ENCODE measurements around the gene AFF1. TPM values are rescaled to one million over a fixed set of nuclear protein-coding genes. Genes with fewer than 3 reads are reported as not detected.

AFF1 gene
- total RNA-seq, 4 donors from 2014 or later = 90.1 to 132 (median 101) TPM

DNA sequence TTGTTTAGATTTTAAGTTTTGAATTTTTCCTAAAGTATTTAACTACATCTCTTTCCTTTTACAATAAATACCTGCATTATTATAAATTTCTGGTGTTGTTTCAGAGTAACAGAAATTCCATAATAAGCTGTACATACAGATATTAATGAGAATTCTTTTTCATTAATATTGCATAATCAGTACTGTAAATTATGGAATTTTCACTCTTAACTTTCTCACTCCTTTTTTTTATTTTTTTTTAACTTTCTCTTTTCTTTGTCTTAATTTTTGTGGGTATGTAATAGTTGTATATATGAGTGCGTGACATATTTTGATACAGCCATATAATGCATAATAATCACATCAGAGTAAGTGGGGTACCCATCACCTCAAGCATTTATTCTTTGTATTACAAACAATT, 175.1 kb downstream of the AFF1 start:
- TF ChIP-seq, protein P1, sequence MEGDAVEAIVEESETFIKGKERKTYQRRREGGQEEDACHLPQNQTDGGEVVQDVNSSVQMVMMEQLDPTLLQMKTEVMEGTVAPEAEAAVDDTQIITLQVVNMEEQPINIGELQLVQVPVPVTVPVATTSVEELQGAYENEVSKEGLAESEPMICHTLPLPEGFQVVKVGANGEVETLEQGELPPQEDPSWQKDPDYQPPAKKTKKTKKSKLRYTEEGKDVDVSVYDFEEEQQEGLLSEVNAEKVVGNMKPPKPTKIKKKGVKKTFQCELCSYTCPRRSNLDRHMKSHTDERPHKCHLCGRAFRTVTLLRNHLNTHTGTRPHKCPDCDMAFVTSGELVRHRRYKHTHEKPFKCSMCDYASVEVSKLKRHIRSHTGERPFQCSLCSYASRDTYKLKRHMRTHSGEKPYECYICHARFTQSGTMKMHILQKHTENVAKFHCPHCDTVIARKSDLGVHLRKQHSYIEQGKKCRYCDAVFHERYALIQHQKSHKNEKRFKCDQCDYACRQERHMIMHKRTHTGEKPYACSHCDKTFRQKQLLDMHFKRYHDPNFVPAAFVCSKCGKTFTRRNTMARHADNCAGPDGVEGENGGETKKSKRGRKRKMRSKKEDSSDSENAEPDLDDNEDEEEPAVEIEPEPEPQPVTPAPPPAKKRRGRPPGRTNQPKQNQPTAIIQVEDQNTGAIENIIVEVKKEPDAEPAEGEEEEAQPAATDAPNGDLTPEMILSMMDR (IDR thresholded peaks at IDR 0.05; ENCODE audit: low read depth) = no peak

DNA sequence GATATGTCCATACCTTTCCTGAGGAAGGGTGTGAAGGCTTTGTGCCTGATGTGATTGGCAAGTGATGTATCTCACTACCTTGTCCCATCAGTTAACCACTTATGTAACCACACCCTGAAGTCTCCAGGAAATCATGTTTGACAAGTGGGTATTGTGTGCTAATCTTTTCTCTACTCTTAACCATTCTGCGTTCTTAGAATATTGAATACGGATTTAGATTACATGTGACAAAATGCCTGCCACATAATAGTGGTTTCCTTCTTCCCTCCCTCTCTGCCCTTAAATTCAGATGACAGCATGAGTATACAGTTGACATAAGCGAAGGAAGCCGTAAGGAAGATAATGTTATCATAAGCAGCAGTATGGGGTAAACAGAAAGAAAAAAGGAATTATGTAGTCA, 177.3 kb downstream of the AFF1 start:
- TF ChIP-seq, protein P1 (IDR thresholded peaks at IDR 0.05; ENCODE audit: low read depth) = no peak

DNA sequence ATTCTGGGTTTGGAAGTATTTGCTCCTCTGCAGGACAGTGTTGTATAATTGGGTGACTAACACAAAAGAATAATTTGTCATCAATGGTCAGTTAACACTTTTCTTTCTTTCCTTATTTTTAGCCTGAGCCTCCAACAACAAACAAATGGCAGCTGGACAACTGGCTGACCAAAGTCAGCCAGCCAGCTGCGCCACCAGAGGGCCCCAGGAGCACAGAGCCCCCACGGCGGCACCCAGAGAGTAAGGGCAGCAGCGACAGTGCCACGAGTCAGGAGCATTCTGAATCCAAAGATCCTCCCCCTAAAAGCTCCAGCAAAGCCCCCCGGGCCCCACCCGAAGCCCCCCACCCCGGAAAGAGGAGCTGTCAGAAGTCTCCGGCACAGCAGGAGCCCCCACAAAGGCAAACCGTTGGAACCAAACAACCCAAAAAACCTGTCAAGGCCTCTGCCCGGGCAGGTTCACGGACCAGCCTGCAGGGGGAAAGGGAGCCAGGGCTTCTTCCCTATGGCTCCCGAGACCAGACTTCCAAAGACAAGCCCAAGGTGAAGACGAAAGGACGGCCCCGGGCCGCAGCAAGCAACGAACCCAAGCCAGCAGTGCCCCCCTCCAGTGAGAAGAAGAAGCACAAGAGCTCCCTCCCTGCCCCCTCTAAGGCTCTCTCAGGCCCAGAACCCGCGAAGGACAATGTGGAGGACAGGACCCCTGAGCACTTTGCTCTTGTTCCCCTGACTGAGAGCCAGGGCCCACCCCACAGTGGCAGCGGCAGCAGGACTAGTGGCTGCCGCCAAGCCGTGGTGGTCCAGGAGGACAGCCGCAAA, 179.6 kb downstream of the AFF1 start:
- TF ChIP-seq, protein P1 (IDR thresholded peaks at IDR 0.05; ENCODE audit: low read depth) = no peak

DNA sequence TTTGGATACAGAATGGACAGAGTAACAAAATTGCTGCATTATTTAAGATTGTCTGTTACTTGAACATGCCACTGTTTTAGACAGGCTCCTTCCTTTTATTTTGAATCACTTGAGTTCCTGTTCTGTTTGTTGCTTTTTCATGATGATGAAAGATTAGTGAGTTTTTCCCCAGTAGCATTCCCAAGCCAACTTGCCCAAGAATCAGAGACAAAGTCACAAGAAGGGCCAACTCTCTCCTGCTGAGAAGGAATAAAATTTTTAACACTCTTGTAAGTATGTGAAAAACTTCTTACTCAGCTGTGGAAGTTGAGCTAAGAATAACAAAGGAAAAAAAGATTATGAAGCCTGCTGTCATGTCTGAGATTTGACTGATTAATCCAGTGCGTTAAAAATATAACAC, 181.4 kb downstream of the AFF1 start:
- TF ChIP-seq, protein P1 (IDR thresholded peaks at IDR 0.05; ENCODE audit: low read depth) = no peak

DNA sequence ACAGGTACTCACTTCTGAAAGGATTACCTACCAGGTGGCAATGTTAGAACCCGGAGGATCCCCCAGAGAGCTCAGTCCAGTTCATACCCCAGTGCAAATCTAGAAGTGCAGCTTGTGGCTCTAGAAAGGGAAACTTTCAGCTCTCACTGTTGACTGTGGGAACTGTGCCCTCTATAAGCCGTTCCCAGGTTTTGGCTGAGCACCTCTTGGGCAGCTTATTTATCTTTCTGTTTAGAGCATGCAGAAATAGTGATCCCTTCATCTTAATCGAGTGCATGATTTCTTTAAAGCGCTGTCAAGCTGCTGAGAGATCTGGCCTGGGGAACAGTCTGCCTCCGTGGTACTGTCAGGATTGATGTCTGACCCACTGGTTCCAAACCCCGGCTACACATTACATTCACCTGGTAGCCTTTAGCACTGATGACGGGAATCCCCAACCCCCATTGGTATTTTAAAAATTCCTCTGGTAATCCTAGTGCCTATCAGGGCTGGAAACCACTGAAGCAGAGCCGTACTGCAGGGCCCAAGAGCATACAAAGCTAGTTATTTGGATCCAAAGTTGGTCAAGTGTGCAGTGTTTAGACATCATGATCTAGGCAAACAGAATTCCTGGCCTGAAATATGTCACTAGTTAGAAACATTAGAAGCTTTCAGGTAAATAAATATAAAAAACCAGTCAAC, 182.4 kb downstream of the AFF1 start:
- TF ChIP-seq, protein P1 (IDR thresholded peaks at IDR 0.05; ENCODE audit: low read depth) = no peak

DNA sequence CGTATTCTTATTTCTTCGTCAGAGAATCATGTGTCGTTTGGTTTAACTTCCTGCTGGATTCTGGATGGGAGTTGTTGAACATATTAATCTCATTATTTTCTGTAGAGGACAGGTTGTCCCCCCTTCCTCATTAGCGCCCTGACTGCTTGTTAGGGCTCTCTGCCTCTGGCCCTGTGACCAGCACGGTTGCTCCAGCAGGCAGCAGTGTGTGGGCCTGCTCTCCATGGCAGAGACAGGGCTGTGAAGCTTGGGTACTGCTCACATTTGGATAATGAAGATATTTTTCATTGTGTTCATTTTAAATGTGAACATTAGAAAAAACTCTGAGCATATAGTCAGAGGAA, 182.9 kb downstream of the AFF1 start:
- TF ChIP-seq, protein P1 (IDR thresholded peaks at IDR 0.05; ENCODE audit: low read depth) = no peak

DNA sequence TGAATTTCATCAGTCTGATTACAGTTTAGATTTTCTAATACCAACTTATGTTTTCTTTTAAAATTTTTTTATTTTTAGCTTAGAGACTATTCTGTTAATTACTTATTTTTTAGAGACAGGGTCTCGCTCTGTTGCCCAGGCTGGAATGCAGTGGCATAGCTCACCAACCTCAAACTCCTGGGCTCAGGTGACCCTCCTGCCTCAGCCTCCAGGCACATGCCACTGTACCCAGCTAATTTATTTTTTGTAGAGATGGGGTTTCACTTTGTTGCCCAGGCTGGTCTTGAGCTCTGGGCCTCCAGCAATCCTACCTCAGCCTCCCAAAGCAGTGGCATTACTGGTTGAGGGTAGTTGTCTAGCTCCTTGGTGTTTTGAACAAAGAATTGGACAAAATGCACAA, 183.6 kb downstream of the AFF1 start:
- TF ChIP-seq, protein P1 (IDR thresholded peaks at IDR 0.05; ENCODE audit: low read depth) = no peak
